GM19468 (cell line): Measurements from ENCODE around the gene WWTR1.

ENCODE experiments used
- ATAC-seq: cut with Tn5 transposase; IDR thresholded peaks from one replicate; pipeline ENCODE4 v1.9.1; 2021; ENCODE audit warnings: mild to moderate bottlenecking, moderate library complexity, moderate number of reproducible peaks; ENCODE audit not compliant: unreplicated experiment; ENCODE audit errors: extremely low read depth

WWTR1 gene

GRCh38 chr3:149480326-149481017 lies 177.4 kb downstream of the WWTR1 start:
- ATAC-seq: peak; percentile 74

DNA sequence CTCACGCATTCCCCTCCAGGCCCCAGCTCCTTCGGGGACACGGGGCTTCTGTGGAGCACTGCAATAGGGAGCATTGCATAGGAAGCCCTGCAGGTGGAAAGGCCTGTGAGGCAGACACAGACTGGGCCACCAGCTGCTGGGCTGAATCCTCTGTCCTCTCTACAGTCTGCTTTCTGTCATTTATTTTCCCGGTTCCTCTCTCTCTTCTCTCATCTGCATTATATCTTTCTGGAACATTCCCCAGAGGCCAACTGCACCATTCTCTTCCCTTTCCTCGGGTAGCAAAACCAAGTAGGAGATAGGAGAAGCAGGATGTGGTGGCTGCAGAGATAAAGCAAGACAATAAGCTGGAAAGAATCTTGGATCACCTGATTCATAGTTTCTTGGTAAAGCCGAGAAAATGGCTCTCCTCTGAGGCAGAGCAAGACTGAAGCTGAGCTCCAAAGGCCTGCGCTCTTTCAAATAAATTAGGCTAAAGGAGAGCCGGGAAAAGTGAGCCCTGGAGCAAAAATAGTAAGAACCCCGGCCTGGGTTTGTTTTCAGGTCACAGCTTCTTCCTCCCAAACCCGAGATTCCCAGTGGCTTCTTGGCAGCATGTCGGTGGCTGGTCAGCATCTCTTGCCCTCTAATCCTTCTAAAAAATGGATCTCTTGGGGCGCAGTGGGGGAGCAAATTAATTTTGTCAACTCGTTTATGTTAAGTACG lies 178.1 kb downstream of the WWTR1 start:
- no peak for ATAC-seq

GRCh38 chr3:149476225-149476624 lies 181.6 kb downstream of the WWTR1 start:
- ATAC-seq: no peak

DNA sequence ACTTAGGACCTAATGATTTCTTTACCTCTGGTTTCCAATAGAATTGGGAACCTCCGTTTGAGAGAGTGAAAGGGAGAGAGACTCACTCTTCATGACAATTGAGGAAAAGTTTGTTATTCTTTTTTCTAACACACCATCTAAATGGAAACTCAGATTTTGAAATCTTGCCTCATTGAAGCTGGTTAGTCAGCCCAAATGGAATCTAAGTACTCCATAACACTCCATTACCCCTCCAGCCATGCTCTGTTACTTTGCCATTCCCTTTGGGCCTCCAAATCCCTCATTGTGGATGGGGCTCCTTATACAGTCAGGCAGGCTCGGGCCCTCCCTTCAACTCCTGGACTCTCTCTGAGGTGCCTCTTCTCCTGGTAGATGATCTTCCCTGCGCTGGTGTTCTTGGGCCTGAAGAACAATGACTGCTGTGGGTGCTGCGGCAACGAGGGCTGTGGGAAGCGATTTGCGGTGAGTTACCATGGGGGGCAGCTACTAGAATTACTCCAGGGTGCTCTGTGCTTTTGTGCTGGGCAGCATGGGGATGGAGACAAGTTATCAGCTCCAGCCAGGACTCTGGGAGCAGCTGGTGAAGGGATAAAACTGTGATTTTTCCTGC lies 182.3 kb downstream of the WWTR1 start:
- no peak for ATAC-seq

- no peak for ATAC-seq
Measured at GRCh38 chr3:149474250-149474817, 183.5 kb downstream of the WWTR1 start, which contains the start of gene TM4SF4. TSS of gene TM4SF4 (plus strand) at chr3:149474697. CDS start at chr3:149474878, 181 bp downstream.

- no peak for ATAC-seq
Measured at GRCh38 chr3:149473357-149474249, 184.2 kb downstream of the WWTR1 start.

GRCh38 chr3:149472030-149472797 lies 185.6 kb downstream of the WWTR1 start:
- no peak for ATAC-seq

DNA sequence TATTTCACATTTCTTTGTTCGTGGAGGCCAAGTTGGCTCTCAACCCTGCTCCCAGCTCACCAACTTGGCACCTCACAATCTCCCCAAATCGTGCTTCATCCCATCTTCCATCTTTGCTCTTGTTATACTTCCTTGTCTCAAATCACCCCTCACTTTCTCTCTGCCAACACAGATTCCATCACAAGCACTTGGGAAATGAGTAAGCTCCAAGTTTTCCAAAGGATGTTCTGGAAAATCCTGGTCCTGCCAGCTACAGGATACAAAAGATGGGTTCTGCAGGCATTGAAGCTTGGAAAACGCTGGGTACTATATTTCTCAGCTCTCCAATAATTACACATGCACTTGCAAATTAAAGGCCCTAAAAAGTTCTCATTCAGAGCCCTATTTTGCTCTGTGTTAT lies 187.4 kb downstream of the WWTR1 start:
- no peak for ATAC-seq

DNA sequence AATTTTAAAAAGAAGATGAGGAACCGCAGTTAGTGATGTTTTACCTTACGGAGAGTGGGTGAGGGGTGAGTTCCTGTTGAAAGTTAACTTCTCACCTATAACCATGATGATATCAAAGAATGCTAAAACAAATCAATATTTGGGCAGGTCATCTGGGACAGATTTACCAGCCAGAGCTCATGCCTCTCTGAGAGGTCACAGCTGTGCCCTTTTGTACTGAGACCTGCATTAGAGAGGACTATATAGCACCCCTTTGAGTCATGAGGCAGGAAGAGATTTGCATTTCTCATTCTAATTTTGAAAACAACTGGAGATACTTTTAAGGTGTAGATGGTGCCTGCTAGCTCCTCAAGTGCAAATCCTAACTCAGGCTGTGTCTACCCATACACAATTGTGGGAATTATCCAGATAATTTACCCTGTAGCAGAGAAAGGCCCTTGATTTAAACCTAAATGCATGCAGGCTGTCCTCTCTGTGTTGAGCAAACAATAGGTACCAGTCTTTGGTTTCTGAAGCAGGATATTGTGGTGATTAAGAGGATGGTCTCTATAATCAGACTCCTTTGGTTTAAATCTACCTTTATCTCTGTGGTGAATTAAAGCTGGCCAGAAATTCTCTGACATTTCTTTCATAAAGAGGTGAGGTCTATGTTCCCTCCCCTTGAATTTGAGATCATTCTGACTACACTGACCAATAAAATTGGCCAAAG lies 189.2 kb downstream of the WWTR1 start:
- peak; percentile 89 for ATAC-seq
